ENCODE measurements around the gene FGF22. TPM values are rescaled to one million over a fixed set of nuclear protein-coding genes. Genes with fewer than 3 reads are reported as not detected.

Gene FGF22
- total RNA-seq, 2 donors from 2014 or later: not detected

- H3K27ac ChIP-seq: peak overlapping the region; percentile 22
- peaks cover 24% of the 10 kb centered on the region for H3K27me3 ChIP-seq
- DNase-seq: no peak
Measured at GRCh38 chr19:610071-610800, 29.4 kb upstream of the FGF22 start.

GRCh38 chr19:610801-611480, 28.7 kb upstream of the FGF22 start:
- Histone ChIP-seq H3K9me3 (no peaks in the 10 kb centered on the region), H3K36me3 (no peaks in the 10 kb centered on the region), H3K9ac (ENCODE audit: low read depth in 2 of 2, low read length in 2 of 2) (peak overlapping the region in 1 of 2 donors; percentile 50), H3K4me1 (no peaks in the 10 kb centered on the region), H3K4me3 (peak overlapping the region; percentile 15), H3K27ac (peak overlapping the region; percentile 22), H3K27me3 (peaks cover 28% of the 10 kb centered on the region)
- no peak for TF ChIP-seq CTCF (IDR thresholded peaks at IDR 0.05)
- intact Hi-C loops (cut with DNase I): no loop called here
- DNase-seq: no peak

More at GRCh38 chr19:610071-610800, 29.4 kb upstream of the FGF22 start:
- Histone ChIP-seq H3K4me1 (no peaks in the 10 kb centered on the region), H3K9ac (ENCODE audit: low read depth in 2 of 2, low read length in 2 of 2) (no peak overlapping the region), H3K36me3 (no peaks in the 10 kb centered on the region), H3K9me3 (no peaks in the 10 kb centered on the region), H3K4me3 (peak overlapping the region; percentile 15)
- TF ChIP-seq CTCF (IDR thresholded peaks at IDR 0.05): no peak
- intact Hi-C loops (cut with DNase I): no loop called here

GRCh38 chr19:611481-611868, 28.2 kb upstream of the FGF22 start:
- H3K27me3 ChIP-seq: peaks cover 28% of the 10 kb centered on the region
- H3K4me1 ChIP-seq: no peaks in the 10 kb centered on the region
- H3K36me3 ChIP-seq: no peaks in the 10 kb centered on the region
- no peak overlapping the region for H3K9ac ChIP-seq (ENCODE audit: low read depth in 2 of 2, low read length in 2 of 2)
- no peak for TF ChIP-seq CTCF (IDR thresholded peaks at IDR 0.05)
- intact Hi-C loops (cut with DNase I): no loop called here
- H3K9me3 ChIP-seq: no peaks in the 10 kb centered on the region
- DNase-seq: no peak
- H3K27ac ChIP-seq: no peak overlapping the region
- H3K4me3 ChIP-seq: no peak overlapping the region

GRCh38 chr19:612941-613340, 26.7 kb upstream of the FGF22 start:
- intact Hi-C loops (cut with DNase I): no loop called here
- no peak overlapping the region for H3K27ac ChIP-seq
- no peaks in the 10 kb centered on the region for H3K9me3 ChIP-seq
- no peak for TF ChIP-seq CTCF (IDR thresholded peaks at IDR 0.05)
- H3K36me3 ChIP-seq: no peaks in the 10 kb centered on the region
- DNase-seq: no peak
- peaks cover 28% of the 10 kb centered on the region for H3K27me3 ChIP-seq
- H3K4me1 ChIP-seq: no peaks in the 10 kb centered on the region
- H3K9ac ChIP-seq (ENCODE audit: low read depth in 2 of 2, low read length in 2 of 2): no peak overlapping the region
- no peak overlapping the region for H3K4me3 ChIP-seq

- Histone ChIP-seq H3K27ac (no peak overlapping the region), H3K9me3 (no peaks in the 10 kb centered on the region), H3K4me1 (no peaks in the 10 kb centered on the region), H3K4me3 (no peak overlapping the region), H3K36me3 (no peaks in the 10 kb centered on the region), H3K9ac (ENCODE audit: low read depth in 2 of 2, low read length in 2 of 2) (no peak overlapping the region), H3K27me3 (peaks cover 28% of the 10 kb centered on the region)
- DNase-seq: no peak
- intact Hi-C loops (cut with DNase I): no loop called here
- no peak for TF ChIP-seq CTCF (IDR thresholded peaks at IDR 0.05)
Measured at GRCh38 chr19:613732-614567, 25.7 kb upstream of the FGF22 start.

Data from colonic mucosa (tissue), 4 donors.